Activated naive CD4-positive, alpha-beta T cell treated with anti-CD3 and anti-CD28 coated beads, Interleukin-2, amount 50 U/mL, for 24 hours (primary cell): ENCODE measurements around the gene CYB5B.

Source experiments
- H3K27ac Mint-ChIP-seq: one replicate; pipeline ENCODE4 v1.8.0; 2021; ENCODE audit warnings: mild to moderate bottlenecking, mixed read lengths
- H3K27me3 Mint-ChIP-seq: one replicate; pipeline ENCODE4 v1.8.0; 2021; ENCODE audit warnings: mixed read lengths
- H3K36me3 Mint-ChIP-seq: one replicate; pipeline ENCODE4 v1.8.0; 2021; ENCODE audit warnings: mixed read lengths
- H3K4me1 Mint-ChIP-seq: one replicate; pipeline ENCODE4 v1.8.0; 2021; ENCODE audit warnings: mixed read lengths
- H3K4me3 Mint-ChIP-seq: one replicate; pipeline ENCODE4 v1.8.0; 2021; ENCODE audit warnings: mild to moderate bottlenecking, mixed read lengths
- H3K9me3 Mint-ChIP-seq: one replicate; pipeline ENCODE4 v1.8.0; 2021; ENCODE audit warnings: mixed read lengths

Gene CYB5B

DNA sequence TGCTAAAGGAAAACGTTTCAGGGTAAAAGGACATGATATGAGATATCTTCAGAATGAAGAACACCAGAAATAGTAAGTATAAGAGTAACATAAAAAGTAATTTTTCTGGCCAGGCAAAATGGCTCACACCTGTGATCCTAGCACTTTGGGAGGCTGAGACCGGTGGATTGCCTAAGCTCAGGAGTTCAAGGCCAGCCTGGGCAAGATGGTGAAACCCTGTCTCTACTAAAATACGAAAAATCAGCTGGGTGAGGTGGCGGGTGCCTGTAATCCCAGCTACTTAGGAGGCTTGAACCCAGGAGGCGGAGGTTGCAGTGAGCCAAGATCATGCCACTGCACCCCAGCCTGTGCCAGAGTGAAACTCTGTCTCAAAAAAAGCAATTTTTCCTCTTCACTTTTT, 84.7 kb downstream of the CYB5B start:
- H3K4me3 Mint-ChIP-seq, result no peak overlapping the region
- no peaks in the 10 kb centered on the region for H3K27me3 Mint-ChIP-seq
- no peak overlapping the region for H3K27ac Mint-ChIP-seq
- H3K9me3 Mint-ChIP-seq, result no peaks in the 10 kb centered on the region
- no peaks in the 10 kb centered on the region for H3K36me3 Mint-ChIP-seq
- no peaks in the 10 kb centered on the region for H3K4me1 Mint-ChIP-seq

GRCh38 chr16:69511651-69512050, 87.2 kb downstream of the CYB5B start:
- no peak overlapping the region for H3K4me3 Mint-ChIP-seq
- no peaks in the 10 kb centered on the region for H3K9me3 Mint-ChIP-seq
- H3K27me3 Mint-ChIP-seq, result no peaks in the 10 kb centered on the region
- H3K27ac Mint-ChIP-seq, result no peak overlapping the region
- no peaks in the 10 kb centered on the region for H3K36me3 Mint-ChIP-seq
- H3K4me1 Mint-ChIP-seq, result no peaks in the 10 kb centered on the region

- Mint-ChIP-seq H3K4me1 (no peaks in the 10 kb centered on the region), H3K4me3 (no peak overlapping the region), H3K36me3 (no peaks in the 10 kb centered on the region), H3K9me3 (no peaks in the 10 kb centered on the region), H3K27ac (no peak overlapping the region), H3K27me3 (no peaks in the 10 kb centered on the region)
These were observed 89.0 kb downstream of the CYB5B start for GRCh38 chr16:69513180-69513966.

- Mint-ChIP-seq H3K9me3 (no peaks in the 10 kb centered on the region), H3K27me3 (no peaks in the 10 kb centered on the region), H3K4me1 (no peaks in the 10 kb centered on the region), H3K36me3 (no peaks in the 10 kb centered on the region), H3K4me3 (no peak overlapping the region), H3K27ac (no peak overlapping the region)
These were observed 89.9 kb downstream of the CYB5B start for GRCh38 chr16:69514356-69514755.
